WERI-Rb-1 (cell line): Measurements from ENCODE around the gene PLD5.

Source experiments
- DNase-seq: peaks from one replicate; pipeline ENCODE4 v3.0.0-alpha.2; 2020
- H3K27ac ChIP-seq: fragments of 250-450 bp; sonication (Bioruptor Pico); 2 replicates; pipeline ENCODE4 v1.5.1; 2020; ENCODE audit warnings: mild to moderate bottlenecking, moderate library complexity
- H3K27me3 ChIP-seq: fragments of 250-450 bp; sonication (Bioruptor Pico); 2 replicates; pipeline ENCODE4 v1.5.1; 2021; ENCODE audit warnings: mild to moderate bottlenecking, low read depth, moderate library complexity; ENCODE audit not compliant: insufficient read depth, severe bottlenecking
- H3K36me3 ChIP-seq: fragments of 250-450 bp; sonication (Bioruptor Pico); 2 replicates; pipeline ENCODE4 v1.5.1; 2020; ENCODE audit warnings: mild to moderate bottlenecking, moderate library complexity
- H3K4me3 ChIP-seq: 2 replicates; pipeline ENCODE4 v1.5.1; 2011; ENCODE audit warnings: low read depth, mild to moderate bottlenecking, control low read depth, low read length
- H3K9me3 ChIP-seq: fragments of 250-450 bp; sonication (Bioruptor Pico); 2 replicates; pipeline ENCODE4 v1.5.1; 2021; ENCODE audit warnings: mild to moderate bottlenecking, moderate library complexity; ENCODE audit not compliant: severe bottlenecking
- CTCF ChIP-seq: IDR thresholded peaks from 2 replicates; pipeline ENCODE4 v1.5.1; 2011; ENCODE audit warnings: low read depth, mild to moderate bottlenecking, control low read depth, inconsistent platforms, low read length

PLD5 gene

GRCh38 chr1:242245255-242245654 lies 279.2 kb downstream of the PLD5 start:
- no peak for TF ChIP-seq CTCF
- Histone ChIP-seq H3K9me3 (peaks cover 2% of the 10 kb centered on the region), H3K27ac (no peak overlapping the region), H3K4me3 (no peak overlapping the region), H3K36me3 (no peaks in the 10 kb centered on the region), H3K27me3 (no peaks in the 10 kb centered on the region)
- no peak for DNase-seq

GRCh38 chr1:242243472-242243871 lies 281.0 kb downstream of the PLD5 start:
- no peak overlapping the region for H3K4me3 ChIP-seq
- no peak for DNase-seq
- no peak overlapping the region for H3K27ac ChIP-seq
- TF ChIP-seq CTCF = no peak
- H3K27me3 ChIP-seq = no peaks in the 10 kb centered on the region
- H3K36me3 ChIP-seq = no peaks in the 10 kb centered on the region
- peaks cover 2% of the 10 kb centered on the region for H3K9me3 ChIP-seq

GRCh38 chr1:242242983-242243382 lies 281.5 kb downstream of the PLD5 start:
- Histone ChIP-seq H3K9me3 (peaks cover 2% of the 10 kb centered on the region), H3K27me3 (no peaks in the 10 kb centered on the region), H3K27ac (no peak overlapping the region), H3K4me3 (no peak overlapping the region), H3K36me3 (no peaks in the 10 kb centered on the region)
- no peak for TF ChIP-seq CTCF
- no peak for DNase-seq

GRCh38 chr1:242241936-242242335 lies 282.6 kb downstream of the PLD5 start:
- no peak overlapping the region for H3K27ac ChIP-seq
- no peak overlapping the region for H3K4me3 ChIP-seq
- H3K36me3 ChIP-seq = no peaks in the 10 kb centered on the region
- DNase-seq = no peak
- TF ChIP-seq CTCF = no peak
- no peaks in the 10 kb centered on the region for H3K9me3 ChIP-seq
- no peaks in the 10 kb centered on the region for H3K27me3 ChIP-seq

- Histone ChIP-seq H3K4me3 (no peak overlapping the region), H3K27ac (peak overlapping the region; percentile 25), H3K36me3 (no peaks in the 10 kb centered on the region), H3K27me3 (no peaks in the 10 kb centered on the region), H3K9me3 (no peaks in the 10 kb centered on the region)
- TF ChIP-seq CTCF = no peak
- DNase-seq = no peak
Observed at GRCh38 chr1:242240691-242241090, 283.8 kb downstream of the PLD5 start.

- H3K4me3 ChIP-seq = peak overlapping the region; percentile 12
- DNase-seq = peak; percentile 78
- no peak for TF ChIP-seq CTCF
Observed at GRCh38 chr1:242240077-242240476, 284.4 kb downstream of the PLD5 start.

More at GRCh38 chr1:242240077-242240476, 284.4 kb downstream of the PLD5 start:
- Histone ChIP-seq H3K9me3 (no peaks in the 10 kb centered on the region), H3K27me3 (no peaks in the 10 kb centered on the region), H3K36me3 (no peaks in the 10 kb centered on the region), H3K27ac (peak overlapping the region; percentile 40)
